ENCODE data around the gene ALG13.
"Not testable (repeated sequence)": the region's sequence is repeated elsewhere in the genome, so short reads cannot be mapped to it uniquely, and the experiment has no call there.

ALG13 gene

GRCh38 chrX:111759686-111760085 is 78.7 kb downstream of the ALG13 start:
- no peak for DNase-seq (ENCODE audit: low read depth)

- no peak for DNase-seq (ENCODE audit: low read depth)
Measured at GRCh38 chrX:111761578-111762135, 80.7 kb downstream of the ALG13 start.

- DNase-seq (ENCODE audit: low read depth) = no peak
Measured at GRCh38 chrX:111778591-111778990, 97.6 kb downstream of the ALG13 start.

GRCh38 chrX:111779582-111779981 is 98.6 kb downstream of the ALG13 start:
- no peak for DNase-seq (ENCODE audit: low read depth)

GRCh38 chrX:111784667-111785066 is 103.7 kb downstream of the ALG13 start:
- DNase-seq (ENCODE audit: low read depth) = no peak

- DNase-seq (ENCODE audit: low read depth) = not testable (repeated sequence)
Measured at GRCh38 chrX:111790054-111790453, 109.1 kb downstream of the ALG13 start.
